Neuronal stem cell (in vitro differentiated cells): ENCODE data around the gene SCO2.

Experiments used
- DNase-seq: peaks from one replicate; pipeline ENCODE4 v3.0.0-alpha.2; 2013; ENCODE audit warnings: low spot score
- H2AFZ ChIP-seq: one replicate; pipeline ENCODE4 v1.6.1; 2013; ENCODE audit warnings: mild to moderate bottlenecking, low read length, inconsistent platforms
- H2AK5ac ChIP-seq: 2 replicates; pipeline ENCODE4 v1.6.1; 2013; ENCODE audit warnings: low read depth, mild to moderate bottlenecking, inconsistent platforms, low read length, moderate library complexity, mixed read lengths
- H2BK120ac ChIP-seq: 2 replicates; pipeline ENCODE4 v1.6.1; 2013; ENCODE audit warnings: low read depth, mild to moderate bottlenecking, inconsistent platforms, low read length, moderate library complexity, mixed read lengths
- H2BK12ac ChIP-seq: one replicate; pipeline ENCODE4 v1.6.1; 2013; ENCODE audit warnings: low read length, inconsistent platforms
- H2BK15ac ChIP-seq: 2 replicates; pipeline ENCODE4 v1.6.1; 2013; ENCODE audit warnings: mild to moderate bottlenecking, low read length, inconsistent platforms, mixed read lengths
- H2BK5ac ChIP-seq: one replicate; pipeline ENCODE4 v1.6.1; 2013; ENCODE audit warnings: inconsistent platforms, mild to moderate bottlenecking, low read length, moderate library complexity
- H3K14ac ChIP-seq: one replicate; pipeline ENCODE4 v1.6.1; 2013; ENCODE audit warnings: low read length, inconsistent platforms
- H3K18ac ChIP-seq: 2 replicates; pipeline ENCODE4 v1.6.1; 2013; ENCODE audit warnings: low read length, inconsistent platforms
- H3K23ac ChIP-seq: 2 replicates; pipeline ENCODE4 v1.6.1; 2013; ENCODE audit warnings: low read depth, mild to moderate bottlenecking, mixed read lengths, low read length, inconsistent platforms; ENCODE audit not compliant: poor library complexity
- H3K27ac ChIP-seq: replicated peaks from 3 replicates; pipeline ENCODE4 v1.5.1; 2013; ENCODE audit warnings: low read length, inconsistent platforms
- H3K27me3 ChIP-seq, 3 experiments: 2 replicates each; pipeline ENCODE4 v1.6.1; 2013; ENCODE audit warnings: low read length in 3 of 3, mild to moderate bottlenecking in 2 of 3, inconsistent platforms in 1 of 3, low read depth in 1 of 3, mixed read lengths in 1 of 3, moderate library complexity in 1 of 3; ENCODE audit not compliant: control insufficient read depth in 3 of 3, insufficient read depth in 3 of 3
- H3K36me3 ChIP-seq, 2 donors: replicated peaks in 1 of 2; 2 replicates each; pipeline ENCODE4 v1.6.1; 2013; ENCODE audit warnings: low read length in 2 of 2; ENCODE audit not compliant: control insufficient read depth in 2 of 2, insufficient read depth in 2 of 2
- H3K4ac ChIP-seq: 2 replicates; pipeline ENCODE4 v1.6.1; 2013; ENCODE audit warnings: inconsistent platforms, mild to moderate bottlenecking, low read length, moderate library complexity
- H3K4me1 ChIP-seq, 2 donors: 1 replicate in 1 of 2; 2 replicates in 1 of 2; pipeline ENCODE4 v1.6.1; 2013; ENCODE audit warnings: low read length in 2 of 2, low read depth in 1 of 2; ENCODE audit not compliant: control insufficient read depth in 2 of 2, insufficient read depth in 1 of 2
- H3K4me2 ChIP-seq: one replicate; pipeline ENCODE4 v1.6.1; 2013; ENCODE audit warnings: mild to moderate bottlenecking, low read length, inconsistent platforms; ENCODE audit not compliant: insufficient read depth, poor library complexity, severe bottlenecking
- H3K4me3 ChIP-seq, 2 donors: 2 replicates each; pipeline ENCODE4 v1.5.1; 2013; ENCODE audit warnings: low read length in 2 of 2, mild to moderate bottlenecking in 2 of 2, inconsistent platforms in 1 of 2, moderate library complexity in 1 of 2
- H3K79me1 ChIP-seq: one replicate; pipeline ENCODE4 v1.6.1; 2013; ENCODE audit warnings: low read depth, mild to moderate bottlenecking, inconsistent platforms, low read length, moderate library complexity
- H3K9ac ChIP-seq: one replicate; pipeline ENCODE4 v1.6.1; 2013; ENCODE audit warnings: mild to moderate bottlenecking, low read depth, low read length, inconsistent platforms; ENCODE audit not compliant: poor library complexity
- H3K9me3 ChIP-seq, 2 donors: replicated peaks in 1 of 2; 2 replicates each; pipeline versions ENCODE3 to v1.6.1; 2013; ENCODE audit warnings: low read length in 2 of 2, mild to moderate bottlenecking in 2 of 2, inconsistent platforms in 1 of 2, low read depth in 1 of 2, mixed read lengths in 1 of 2, moderate library complexity in 1 of 2; ENCODE audit not compliant: control insufficient read depth in 2 of 2, insufficient read depth in 1 of 2
- H4K8ac ChIP-seq: one replicate; pipeline ENCODE4 v1.6.1; 2013; ENCODE audit warnings: low read depth, mild to moderate bottlenecking, inconsistent platforms, low read length, moderate library complexity
- H4K91ac ChIP-seq: one replicate; pipeline ENCODE4 v1.6.1; 2013; ENCODE audit warnings: low read length, low read depth, mild to moderate bottlenecking, inconsistent platforms; ENCODE audit not compliant: poor library complexity
- WGBS, 2 donors: extraction: QIAGEN DNeasy Blood & Tissue Kit; methylation state at CpG; one replicate each; pipeline ENCODE4 v1.1.7; 2013; ENCODE audit warnings: missing lambda C conversion rate in 2 of 2, mixed read lengths in 1 of 2; ENCODE audit not compliant: insufficient read length in 2 of 2, insufficient replicate concordance in 1 of 2; ENCODE audit errors: extremely low coverage in 2 of 2; 5-methylcytosine and 5-hydroxymethylcytosine counted together

Gene SCO2

GRCh38 chr22:50481045-50481439, 44.4 kb downstream of the SCO2 start:
- H4K8ac ChIP-seq = peak overlapping the region; percentile 17
- no peak for DNase-seq
- H3K23ac ChIP-seq = peak overlapping the region; percentile 55
- H3K9ac ChIP-seq = no peak overlapping the region
- peaks cover 3 to 57% (median 16%) of the 10 kb centered on the region in 3 experiments for H3K27me3 ChIP-seq
- no CpG with 5 or more reads among the region's 45 CpGs for WGBS, 2 donors
- no peak overlapping the region for H2BK12ac ChIP-seq
- no peak overlapping the region for H2AK5ac ChIP-seq
- peak overlapping the region; percentile 57 for H3K4me2 ChIP-seq
- H3K4me1 ChIP-seq = peaks cover 0 to 2% of the 10 kb centered on the region in 2 donors
- peak overlapping the region; percentile 12 to 79 for H3K4me3 ChIP-seq
- H3K9me3 ChIP-seq = peaks cover 2 to 4% of the 10 kb centered on the region in 2 donors
- H2AFZ ChIP-seq = peak overlapping the region; percentile 73
- H3K14ac ChIP-seq = peak overlapping the region; percentile 21
- no peak overlapping the region for H2BK5ac ChIP-seq
- H4K91ac ChIP-seq = no peak overlapping the region
- H3K27ac ChIP-seq = no peak overlapping the region
- peak overlapping the region; percentile 94 for H3K18ac ChIP-seq
- no peaks in the 10 kb centered on the region for H3K36me3 ChIP-seq
- H3K4ac ChIP-seq = no peak overlapping the region
- H3K79me1 ChIP-seq = peaks cover 4% of the 10 kb centered on the region
- H2BK15ac ChIP-seq = no peak overlapping the region
- no peak overlapping the region for H2BK120ac ChIP-seq

GRCh38 chr22:50479721-50480120, 45.7 kb downstream of the SCO2 start:
- no peak for DNase-seq
- WGBS, 2 donors = no CpG with 5 or more reads among the region's 11 CpGs
- Histone ChIP-seq H2AFZ (no peak overlapping the region), H3K9me3 (peaks cover 2 to 4% of the 10 kb centered on the region in 2 donors), H3K4ac (no peak overlapping the region), H3K14ac (peak overlapping the region; percentile 89), H2BK12ac (no peak overlapping the region), H3K18ac (no peak overlapping the region), H3K36me3 (no peaks in the 10 kb centered on the region), H3K4me2 (no peak overlapping the region), H3K27me3 (peaks cover 3 to 50% (median 16%) of the 10 kb centered on the region in 3 experiments), H3K79me1 (peaks cover 4% of the 10 kb centered on the region), H4K8ac (no peak overlapping the region), H2BK120ac (no peak overlapping the region), H3K9ac (no peak overlapping the region), H4K91ac (no peak overlapping the region), H2AK5ac (no peak overlapping the region), H3K23ac (no peak overlapping the region), H3K4me1 (peaks cover 4 to 6% of the 10 kb centered on the region in 2 donors), H3K27ac (no peak overlapping the region), H2BK5ac (no peak overlapping the region), H2BK15ac (no peak overlapping the region), H3K4me3 (no peak overlapping the region)

DNA sequence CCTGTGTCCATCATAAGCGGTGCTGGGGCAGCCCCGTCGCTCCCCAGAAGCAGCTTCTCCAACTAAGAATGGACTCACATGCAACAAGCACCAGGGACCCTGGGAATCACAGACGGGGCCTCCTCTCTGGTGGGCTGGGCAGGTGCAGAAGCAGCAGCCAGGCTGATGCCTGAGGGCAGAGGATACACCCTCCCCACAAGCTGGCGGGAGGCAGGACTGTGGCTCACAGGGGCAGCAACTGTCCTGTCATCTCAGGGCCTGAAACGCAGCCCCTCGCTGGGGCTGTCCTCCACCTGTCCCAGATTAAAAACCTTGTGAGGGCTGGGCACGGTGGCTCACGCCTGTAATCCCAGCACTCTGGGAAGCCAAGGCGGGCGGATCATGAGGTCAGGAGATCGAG, 47.5 kb downstream of the SCO2 start:
- Histone ChIP-seq H3K9me3 (peaks cover 2 to 4% of the 10 kb centered on the region in 2 donors), H2AFZ (no peak overlapping the region), H2BK5ac (no peak overlapping the region), H3K9ac (no peak overlapping the region), H4K91ac (no peak overlapping the region), H3K27ac (no peak overlapping the region), H3K36me3 (peaks cover 0 to 7% of the 10 kb centered on the region in 2 donors), H2BK120ac (no peak overlapping the region), H4K8ac (no peak overlapping the region), H3K4ac (no peak overlapping the region), H2BK15ac (peak overlapping the region; percentile 37), H3K79me1 (peaks cover 16% of the 10 kb centered on the region), H2BK12ac (peak overlapping the region; percentile 58), H3K18ac (no peak overlapping the region), H3K4me2 (no peak overlapping the region), H3K23ac (peak overlapping the region; percentile 91), H2AK5ac (peak overlapping the region; percentile 56), H3K27me3 (peaks cover 3 to 34% (median 16%) of the 10 kb centered on the region in 3 experiments), H3K4me1 (peaks cover 10 to 14% of the 10 kb centered on the region in 2 donors), H3K14ac (no peak overlapping the region), H3K4me3 (no peak overlapping the region)
- WGBS, 2 donors = no CpG with 5 or more reads among the region's 12 CpGs
- DNase-seq = no peak

- Histone ChIP-seq H2BK120ac (peak overlapping the region; percentile 2), H3K27me3 (peaks cover 3 to 23% (median 16%) of the 10 kb centered on the region in 3 experiments), H2BK12ac (no peak overlapping the region), H3K27ac (no peak overlapping the region), H2AFZ (peak overlapping the region; percentile 25), H2BK15ac (peak overlapping the region; percentile 75), H3K9me3 (peaks cover 2 to 4% of the 10 kb centered on the region in 2 donors), H3K14ac (no peak overlapping the region), H3K9ac (no peak overlapping the region), H3K4me1 (peaks cover 10 to 12% of the 10 kb centered on the region in 2 donors), H4K91ac (no peak overlapping the region), H3K23ac (peak overlapping the region; percentile 43), H2BK5ac (no peak overlapping the region), H3K79me1 (peaks cover 24% of the 10 kb centered on the region), H2AK5ac (peak overlapping the region; percentile 74), H4K8ac (no peak overlapping the region), H3K4me3 (no peak overlapping the region), H3K36me3 (peaks cover 0 to 17% of the 10 kb centered on the region in 2 donors), H3K18ac (no peak overlapping the region), H3K4me2 (no peak overlapping the region), H3K4ac (no peak overlapping the region)
- no CpG with 5 or more reads among the region's 7 CpGs for WGBS, 2 donors
- DNase-seq = no peak
Measured at GRCh38 chr22:50476868-50477267, 48.5 kb downstream of the SCO2 start.
